ENCODE data around the gene DYNLT1. TPM values are rescaled to one million over a fixed set of nuclear protein-coding genes. Genes with fewer than 3 reads are reported as not detected.

Gene DYNLT1
- total and polyA plus RNA-seq, 10 of the 15 experiments (the other 5 are each of a cell fraction or from before 2014, with no cell fraction given): 33.6 to 298 (median 89.2) TPM

DNA sequence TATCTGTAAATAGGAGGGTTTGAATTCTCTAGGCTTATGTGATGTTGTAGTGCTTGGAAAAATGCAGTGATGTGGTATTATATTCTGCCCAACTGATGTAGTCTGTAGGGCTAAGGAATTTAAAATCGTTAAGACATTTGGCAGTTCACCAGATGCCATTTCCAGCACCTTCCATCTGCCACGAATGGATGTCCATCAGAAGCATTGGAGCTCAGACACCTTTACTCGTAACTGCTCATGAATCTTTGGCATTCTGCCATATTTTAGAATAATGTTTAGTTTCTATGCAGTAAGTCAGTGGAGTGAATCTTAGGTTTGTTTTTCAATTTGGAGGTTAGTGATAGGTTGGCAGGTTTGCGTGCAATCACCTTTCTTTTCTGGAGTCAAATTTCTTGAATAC is 3.0 kb upstream of the DYNLT1 start:
- H2AFZ ChIP-seq (ENCODE audit: control insufficient read depth, low read depth, low read length): no peak overlapping the region
- BruUV-seq (replicated peaks): no TSS peak
- ChIA-PET SMC1A (ENCODE audit: uncharacterized antibody, unreplicated experiment) (interaction anchor here (2.6 to 5.4 kb wide), 3 partner anchors 8 to 43 kb away, joined by 11 to 41 read pairs (median 27); no protein-coding TSS in a partner anchor), POLR2A (interaction anchor here (0.6 kb wide), 3 partner anchors 33 to 376 kb away, joined by 3 read pairs; no protein-coding TSS in a partner anchor), RAD21 (ENCODE audit: unreplicated experiment) (interaction anchor here (1.6 to 2.1 kb wide), 2 partner anchors 43 to 44 kb away, joined by 3 to 7 read pairs; no protein-coding TSS in a partner anchor), CTCF (interaction anchor here (0.8 to 10.4 kb wide), 6 partner anchors 13 to 426 kb away, joined by 3 to 72 read pairs (median 4); no protein-coding TSS in a partner anchor)
- intact Hi-C loops (cut with micrococcal nuclease; ENCODE audit: unreplicated experiment): loop anchor here (5.0 kb wide), 2 partner anchors 45 to 170 kb away; partner anchors contain the start of gene EZR
- TF ChIP-seq CUX1 (IDR thresholded peaks at IDR 0.05; ENCODE audit: insufficient replicate concordance, low read depth, low read length) (no peak), SREBF2 (IDR thresholded peaks at IDR 0.05; ENCODE audit: low read length) (no peak), SUPT20H (IDR thresholded peaks at IDR 0.05; ENCODE audit: borderline replicate concordance, control insufficient read depth, low read depth, low read length) (no peak), ZNF687 (IDR thresholded peaks at IDR 0.05) (no peak), HDGF (IDR thresholded peaks at IDR 0.05) (no peak), NRF1 (conservative IDR thresholded peaks at IDR 0.05; ENCODE audit: low read depth, low read length) (no peak), NBN (IDR thresholded peaks at IDR 0.05) (no peak), CEBPB (IDR thresholded peaks at IDR 0.05; ENCODE audit: borderline replicate concordance in 1 of 2, low read depth in 2 of 2, low read length in 2 of 2) (no peak), CBFB (IDR thresholded peaks at IDR 0.05; ENCODE audit: low read depth) (no peak), FOXM1 (IDR thresholded peaks at IDR 0.05; ENCODE audit: low read depth, low read length) (no peak), SMAD5 (IDR thresholded peaks at IDR 0.05; ENCODE audit: low read depth) (no peak), FOS (IDR thresholded peaks at IDR 0.05; ENCODE audit: borderline replicate concordance, extremely low read depth, insufficient read length) (no peak)
- TF ChIP-seq, protein P1, sequence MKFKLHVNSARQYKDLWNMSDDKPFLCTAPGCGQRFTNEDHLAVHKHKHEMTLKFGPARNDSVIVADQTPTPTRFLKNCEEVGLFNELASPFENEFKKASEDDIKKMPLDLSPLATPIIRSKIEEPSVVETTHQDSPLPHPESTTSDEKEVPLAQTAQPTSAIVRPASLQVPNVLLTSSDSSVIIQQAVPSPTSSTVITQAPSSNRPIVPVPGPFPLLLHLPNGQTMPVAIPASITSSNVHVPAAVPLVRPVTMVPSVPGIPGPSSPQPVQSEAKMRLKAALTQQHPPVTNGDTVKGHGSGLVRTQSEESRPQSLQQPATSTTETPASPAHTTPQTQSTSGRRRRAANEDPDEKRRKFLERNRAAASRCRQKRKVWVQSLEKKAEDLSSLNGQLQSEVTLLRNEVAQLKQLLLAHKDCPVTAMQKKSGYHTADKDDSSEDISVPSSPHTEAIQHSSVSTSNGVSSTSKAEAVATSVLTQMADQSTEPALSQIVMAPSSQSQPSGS (IDR thresholded peaks at IDR 0.05; ENCODE audit: low read length): no peak
- H3K4me1 ChIP-seq (ENCODE audit: control insufficient read depth, insufficient read depth, low read length): peaks cover 25% of the 10 kb centered on the region
- 85% methylated on average over 4 of the region's 4 CpGs for WGBS (ENCODE audit: insufficient coverage, insufficient replicate concordance, low lambda C conversion rate, missing lambda C conversion rate)
- H3K9ac ChIP-seq (ENCODE audit: control insufficient read depth, insufficient read depth, low read length): no peak overlapping the region
- H4K20me1 ChIP-seq (ENCODE audit: control insufficient read depth, insufficient read depth): no peaks in the 10 kb centered on the region
- no peaks in the 10 kb centered on the region for H3K27me3 ChIP-seq (replicated peaks in 1 of 2; ENCODE audit: control insufficient read depth in 2 of 2, insufficient read depth in 2 of 2, low read length in 1 of 2)
- H3K9me3 ChIP-seq (replicated peaks; ENCODE audit: control insufficient read depth, insufficient read depth, low read length): no peaks in the 10 kb centered on the region
- DNase-seq (ENCODE audit: low read depth, low spot score) (no peak), FAIRE-seq (no peak), ATAC-seq (no peak)
- H3K4me2 ChIP-seq (ENCODE audit: control insufficient read depth, insufficient read depth): no peak overlapping the region
- H3K27ac ChIP-seq (ENCODE audit: control insufficient read depth, insufficient read depth): no peak overlapping the region
- no peaks in the 10 kb centered on the region for H3K36me3 ChIP-seq (ENCODE audit: control insufficient read depth in 2 of 2, insufficient read depth in 2 of 2, low read length in 1 of 2)
- in situ Hi-C loops (cut with MboI): no loop called here
- peaks cover 18% of the 10 kb centered on the region for H3K79me2 ChIP-seq (ENCODE audit: control insufficient read depth, insufficient read depth, low read length)
- H3K4me3 ChIP-seq: no peak overlapping the region

All from GM12878 (cell line).